ENCODE measurements around the gene UQCC2. TPM values are rescaled to one million over a fixed set of nuclear protein-coding genes. Genes with fewer than 3 reads are reported as not detected.

The UQCC2 gene
- total and polyA plus RNA-seq, 2 of the 4 experiments (the other 2 are of a cell fraction), result 13.8 to 34.5 TPM

DNA sequence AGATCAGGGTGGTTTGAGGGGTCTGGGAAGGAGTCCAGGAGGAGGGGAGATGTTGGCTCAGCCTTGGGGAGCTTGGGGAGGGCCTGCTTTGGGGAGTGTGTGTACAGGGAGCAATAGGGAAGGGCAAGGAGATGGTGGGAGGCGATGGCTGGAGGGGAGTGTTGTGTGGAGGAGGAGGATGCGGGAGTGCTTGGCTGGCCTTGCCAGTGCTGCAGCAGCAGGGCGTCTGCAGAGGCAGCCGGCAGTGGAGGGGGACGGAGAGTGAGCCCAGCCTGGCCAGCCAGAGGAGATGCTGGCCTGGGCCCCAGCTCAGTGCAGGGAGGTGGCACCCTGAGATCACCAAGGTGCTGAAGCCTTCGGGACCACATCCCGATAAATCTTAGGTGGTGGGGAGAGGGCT lies 31.3 kb upstream of the UQCC2 start:
- no peak overlapping the region for H3K56ac ChIP-seq (ENCODE audit: extremely low read depth, insufficient read depth, low read length)
- no peak overlapping the region for H2BK20ac ChIP-seq (ENCODE audit: low read depth, low read length)
- in situ Hi-C loops (cut with MboI; ENCODE audit: low sequenced_read_pairs) (no loop called here), intact Hi-C loops (cut with micrococcal nuclease) (no loop called here), dilution Hi-C loops (cut with HindIII; ENCODE audit: low sequenced_read_pairs, unreplicated experiment) (no loop called here)
- no peak overlapping the region for H2BK5ac ChIP-seq (ENCODE audit: low read depth, low read length, poor library complexity, severe bottlenecking)
- H3K4me1 ChIP-seq (ENCODE audit: control insufficient read depth, insufficient read depth, low read length), result peaks cover 22% of the 10 kb centered on the region
- no peak overlapping the region for H4K5ac ChIP-seq (ENCODE audit: low read depth, low read length)
- H4K20me1 ChIP-seq (ENCODE audit: insufficient read depth, low read length), result no peaks in the 10 kb centered on the region; the same call in 1 of the 2 replicates
- ATAC-seq (ENCODE audit: low read depth), result no peak
- no peak overlapping the region for H3K4me2 ChIP-seq (ENCODE audit: low read depth, low read length)
- H3K27ac ChIP-seq (ENCODE audit: insufficient read depth, low read length), result no peak overlapping the region
- H3K4me3 ChIP-seq (ENCODE audit: insufficient read depth, low read depth, low read length), result no peak overlapping the region
- peaks cover 8% of the 10 kb centered on the region; the same call in 1 of the 2 replicates for H3K27me3 ChIP-seq (ENCODE audit: control insufficient read depth, insufficient read depth, low read length)
- no peak overlapping the region for H2BK15ac ChIP-seq (ENCODE audit: low read depth, low read length)
- no peak for TF ChIP-seq RAD21 (IDR thresholded peaks at IDR 0.05; ENCODE audit: low read length)
- TF ChIP-seq, protein P1, sequence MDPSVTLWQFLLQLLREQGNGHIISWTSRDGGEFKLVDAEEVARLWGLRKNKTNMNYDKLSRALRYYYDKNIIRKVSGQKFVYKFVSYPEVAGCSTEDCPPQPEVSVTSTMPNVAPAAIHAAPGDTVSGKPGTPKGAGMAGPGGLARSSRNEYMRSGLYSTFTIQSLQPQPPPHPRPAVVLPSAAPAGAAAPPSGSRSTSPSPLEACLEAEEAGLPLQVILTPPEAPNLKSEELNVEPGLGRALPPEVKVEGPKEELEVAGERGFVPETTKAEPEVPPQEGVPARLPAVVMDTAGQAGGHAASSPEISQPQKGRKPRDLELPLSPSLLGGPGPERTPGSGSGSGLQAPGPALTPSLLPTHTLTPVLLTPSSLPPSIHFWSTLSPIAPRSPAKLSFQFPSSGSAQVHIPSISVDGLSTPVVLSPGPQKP (IDR thresholded peaks at IDR 0.05; ENCODE audit: borderline replicate concordance, low read depth, low read length), result no peak
- TF ChIP-seq POLR2A (IDR thresholded peaks at IDR 0.05; ENCODE audit: low read depth, low read length), result no peak
- no peak for TF ChIP-seq RFX5 (IDR thresholded peaks at IDR 0.05; ENCODE audit: low read depth, low read length)
- TF ChIP-seq, protein P2, sequence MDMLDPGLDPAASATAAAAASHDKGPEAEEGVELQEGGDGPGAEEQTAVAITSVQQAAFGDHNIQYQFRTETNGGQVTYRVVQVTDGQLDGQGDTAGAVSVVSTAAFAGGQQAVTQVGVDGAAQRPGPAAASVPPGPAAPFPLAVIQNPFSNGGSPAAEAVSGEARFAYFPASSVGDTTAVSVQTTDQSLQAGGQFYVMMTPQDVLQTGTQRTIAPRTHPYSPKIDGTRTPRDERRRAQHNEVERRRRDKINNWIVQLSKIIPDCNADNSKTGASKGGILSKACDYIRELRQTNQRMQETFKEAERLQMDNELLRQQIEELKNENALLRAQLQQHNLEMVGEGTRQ (IDR thresholded peaks at IDR 0.05; ENCODE audit: low read depth, low read length), result no peak
- TF ChIP-seq CHD1 (IDR thresholded peaks at IDR 0.05; ENCODE audit: low read depth, low read length), result no peak
- no peak overlapping the region for H3K23ac ChIP-seq (ENCODE audit: low read depth, low read length)
- H3K9me1 ChIP-seq (ENCODE audit: insufficient read depth, low read length), result peaks cover 10% of the 10 kb centered on the region
- no peak overlapping the region for H3K14ac ChIP-seq (replicated peaks; ENCODE audit: low read depth, low read length)
- 33% methylated on average over 6 of the region's 7 CpGs; no CpG with 5 or more reads in 1 of the 2 experiments for WGBS, 2 experiments (ENCODE audit: extremely low coverage in 2 of 2, insufficient read length in 1 of 2)
- no TSS peak for BruUV-seq (replicated peaks)
- H2AFZ ChIP-seq (replicated peaks; ENCODE audit: low read length, poor library complexity), result no peak overlapping the region
- H3K36me3 ChIP-seq (ENCODE audit: control insufficient read depth, insufficient read depth, low read length), result no peaks in the 10 kb centered on the region
- POLR2A ChIA-PET (ENCODE audit: unreplicated experiment), result no interaction called here
- no peak overlapping the region for H3K18ac ChIP-seq (ENCODE audit: low read depth, low read length)
- no peak overlapping the region for H3K9ac ChIP-seq (ENCODE audit: low read depth, low read length)
- H3K9me3 ChIP-seq (ENCODE audit: control insufficient read depth, insufficient read depth, low read length), result no peaks in the 10 kb centered on the region
- H3K79me1 ChIP-seq (ENCODE audit: low read depth in 1 of 2, low read length in 2 of 2), result no peaks in the 10 kb centered on the region; a peak in 1 of 4 replicates
- H4K91ac ChIP-seq (ENCODE audit: insufficient read depth, low read depth, low read length), result no peak overlapping the region
- no peak for DNase-seq
- no peak overlapping the region for H2AK9ac ChIP-seq (replicated peaks; ENCODE audit: low read depth, low read length, poor library complexity)
- no peak overlapping the region for H3K4ac ChIP-seq (ENCODE audit: low read depth, low read length)
- no peak overlapping the region for H4K8ac ChIP-seq (ENCODE audit: low read depth in 2 of 2, low read length in 2 of 2)
- H2BK120ac ChIP-seq (ENCODE audit: low read depth, low read length), result no peak overlapping the region
- H2AK5ac ChIP-seq (ENCODE audit: low read depth, low read length), result no peak overlapping the region
- CTCF ChIA-PET, result interaction anchor here (5.0 kb wide), 1 partner anchor 18 kb away, joined by 29 read pairs; no protein-coding TSS in a partner anchor

All from IMR-90 (cell line).